Testis (tissue), 3 donors: ENCODE data around the gene CD164L2. TPM values are rescaled to one million over a fixed set of nuclear protein-coding genes. Genes with fewer than 3 reads are reported as not detected.

ENCODE experiments used
- DNase-seq: peaks from one replicate; pipeline ENCODE4 v3.0.0-alpha.2; 2019
- H3K27ac ChIP-seq, 2 donors: fragments of 200-600 bp; sonication (generic); one replicate each; pipeline ENCODE4 v1.5.1; 2019
- H3K27me3 ChIP-seq: fragments of 200-600 bp; sonication (generic); one replicate; pipeline ENCODE4 v1.5.1; 2019
- H3K36me3 ChIP-seq: fragments of 200-600 bp; sonication (generic); one replicate; pipeline ENCODE4 v1.5.1; 2017; ENCODE audit warnings: low read depth; ENCODE audit errors: missing control alignments
- H3K4me1 ChIP-seq: fragments of 200-600 bp; sonication (generic); one replicate; pipeline ENCODE4 v1.5.1; 2019
- H3K4me3 ChIP-seq, 2 donors: fragments of 200-600 bp; sonication (generic); one replicate each; pipeline ENCODE4 v1.5.1; 2017 to 2019
- H3K9me3 ChIP-seq: fragments of 200-600 bp; sonication (generic); one replicate; pipeline ENCODE4 v1.5.1; 2017
- POLR2A ChIP-seq: fragments of 450-650 bp; IDR thresholded peaks from one replicate; pipeline ENCODE4 v1.6.1; 2017; ENCODE audit warnings: antibody characterized with exemption, mild to moderate bottlenecking, moderate library complexity
- WGBS, 2 donors: methylation state at CpG; one replicate each; pipeline ENCODE4 v1.1.5; 2018; 5-methylcytosine and 5-hydroxymethylcytosine counted together
- intact Hi-C: fragments of 100-400 bp; cut with DNase I; formaldehyde crosslinking; loops from one replicate; pipeline ENCODE4 v1.15.1; 2023; ENCODE audit warnings: low total_unique reads
- polyA plus RNA-seq: library from polyadenylated mRNA; stranded (reverse); fragments of 350-450 nt; fragmentation: Illumina TruSeq; extraction: RNeasy Lipid Tissue Mini Kit (QIAGEN cat#74804); gene quantifications from one replicate; pipeline ENCODE4 v1.2.3, GENCODE V29; 2014; ENCODE audit warnings: low read depth, low replicate concordance; ENCODE audit not compliant: insufficient read depth
- total RNA-seq, 2 donors: library from RNA; depleted of rRNA; stranded (reverse); fragments of >200 nt; gene quantifications; one replicate each; pipeline ENCODE4 v1.2.3, GENCODE V29; 2016
- TF ChIP-seq, protein P1 (sequence below), 3 experiments: fragments of 450-650 bp in 2 of 3; fragments of 200-600 bp in 1 of 3; sonication (generic) in 1 of 3; IDR thresholded peaks; one replicate each; pipeline ENCODE4 v1.5.1; 2016 to 2019; ENCODE audit warnings: antibody characterized with exemption in 3 of 3, mild to moderate bottlenecking in 2 of 3, moderate library complexity in 1 of 3

The CD164L2 gene
- total and polyA plus RNA-seq, 3 donors from 2014 or later = 0.24 to 1.5 (median 0.76) TPM

DNA sequence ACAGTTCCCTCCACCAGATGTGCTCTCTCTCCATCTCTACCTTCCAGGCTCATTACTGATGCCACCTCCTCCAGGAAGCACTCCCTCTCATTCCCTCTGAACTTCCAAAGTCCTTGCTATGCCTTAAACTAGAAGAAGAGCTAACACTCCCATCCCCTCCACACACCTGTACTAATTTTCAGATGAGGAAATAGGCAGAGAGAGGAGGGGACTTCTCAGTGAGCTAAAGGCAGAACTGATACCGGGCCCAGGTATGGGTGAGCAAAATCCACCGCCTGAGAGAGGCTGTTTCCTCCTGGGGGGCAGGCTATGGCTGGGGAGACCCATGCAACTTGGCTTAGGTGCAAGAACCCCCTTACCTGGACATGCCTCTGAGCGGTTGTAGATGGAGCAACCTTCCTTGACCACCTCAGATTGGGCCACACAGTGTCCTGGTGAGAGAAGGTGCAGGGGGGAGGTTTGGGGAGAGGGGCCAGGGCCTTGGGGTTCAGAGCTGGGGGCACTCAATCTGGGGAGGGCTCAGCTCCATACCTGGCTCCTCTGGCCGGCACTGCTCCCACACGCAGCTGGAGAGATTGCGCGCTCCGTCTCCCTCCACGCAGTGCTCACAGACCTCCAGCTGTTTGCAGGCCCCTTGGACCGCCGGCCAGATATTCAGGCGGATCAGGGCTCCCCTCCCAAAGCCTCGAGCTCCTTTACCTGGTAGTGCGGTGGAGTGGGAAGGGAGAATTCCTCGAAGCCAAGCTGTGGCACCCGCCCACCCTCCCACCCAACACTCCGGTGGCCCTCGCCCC is 967 bp downstream of the CD164L2 start:
- no peak for TF ChIP-seq POLR2A
- TF ChIP-seq, protein P1, sequence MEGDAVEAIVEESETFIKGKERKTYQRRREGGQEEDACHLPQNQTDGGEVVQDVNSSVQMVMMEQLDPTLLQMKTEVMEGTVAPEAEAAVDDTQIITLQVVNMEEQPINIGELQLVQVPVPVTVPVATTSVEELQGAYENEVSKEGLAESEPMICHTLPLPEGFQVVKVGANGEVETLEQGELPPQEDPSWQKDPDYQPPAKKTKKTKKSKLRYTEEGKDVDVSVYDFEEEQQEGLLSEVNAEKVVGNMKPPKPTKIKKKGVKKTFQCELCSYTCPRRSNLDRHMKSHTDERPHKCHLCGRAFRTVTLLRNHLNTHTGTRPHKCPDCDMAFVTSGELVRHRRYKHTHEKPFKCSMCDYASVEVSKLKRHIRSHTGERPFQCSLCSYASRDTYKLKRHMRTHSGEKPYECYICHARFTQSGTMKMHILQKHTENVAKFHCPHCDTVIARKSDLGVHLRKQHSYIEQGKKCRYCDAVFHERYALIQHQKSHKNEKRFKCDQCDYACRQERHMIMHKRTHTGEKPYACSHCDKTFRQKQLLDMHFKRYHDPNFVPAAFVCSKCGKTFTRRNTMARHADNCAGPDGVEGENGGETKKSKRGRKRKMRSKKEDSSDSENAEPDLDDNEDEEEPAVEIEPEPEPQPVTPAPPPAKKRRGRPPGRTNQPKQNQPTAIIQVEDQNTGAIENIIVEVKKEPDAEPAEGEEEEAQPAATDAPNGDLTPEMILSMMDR (IDR thresholded peaks at IDR 0.05) = no peak
- Histone ChIP-seq H3K27me3 (no peaks in the 10 kb centered on the region), H3K9me3 (no peaks in the 10 kb centered on the region), H3K4me1 (peaks cover 8% of the 10 kb centered on the region), H3K36me3 (no peaks in the 10 kb centered on the region), H3K27ac (no peak overlapping the region), H3K4me3 (no peak overlapping the region)
- intact Hi-C loops = no loop called here
- WGBS, 2 donors = 59 to 61% methylated on average over 12 to 17 of the region's 18 CpGs
- no peak for DNase-seq

DNA sequence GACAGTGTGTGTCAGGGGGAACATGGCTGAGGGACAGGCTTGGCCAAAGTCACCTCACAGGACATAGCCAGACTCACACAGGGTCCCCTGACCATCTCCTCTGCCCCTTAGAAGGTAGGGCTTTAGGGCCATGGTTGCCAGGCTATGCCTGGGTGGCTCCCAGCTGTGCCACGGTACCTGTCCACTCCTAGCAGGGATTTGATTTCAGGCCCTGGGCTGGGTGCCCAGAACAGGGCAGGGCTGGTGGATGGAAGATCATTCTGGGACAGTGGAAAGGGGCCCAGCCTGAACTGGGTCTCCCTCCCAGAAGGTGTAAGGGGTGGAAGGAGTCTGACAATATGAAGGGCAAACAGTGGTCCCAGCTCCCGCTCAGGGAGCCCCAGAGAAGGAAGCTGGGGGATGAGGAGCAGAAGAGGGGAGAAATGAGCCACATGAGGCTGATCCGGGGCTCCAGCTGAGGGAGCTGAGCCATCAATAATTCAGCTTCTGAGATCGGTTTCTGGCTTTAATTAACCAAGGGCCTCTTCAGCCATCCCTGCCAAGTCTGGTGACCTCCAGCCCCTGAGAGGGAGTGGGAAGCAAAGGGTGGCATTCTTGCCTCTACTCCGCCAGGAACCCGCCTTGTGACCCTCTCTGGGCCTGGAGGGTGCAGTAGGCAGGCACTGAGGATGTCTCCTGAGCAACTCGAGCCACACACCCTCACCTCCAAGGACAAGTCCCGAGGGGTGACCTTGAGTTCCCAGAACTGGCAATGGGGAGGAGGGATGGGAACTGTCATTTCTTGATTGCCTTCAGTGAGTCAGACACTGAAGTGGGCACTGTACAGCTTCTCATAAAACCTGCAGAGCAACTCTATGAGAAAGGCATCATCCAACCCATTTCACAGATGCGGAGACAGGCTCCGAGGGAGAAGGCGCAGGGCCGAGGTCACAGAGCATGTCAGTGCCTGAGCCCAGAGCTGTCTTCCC is 2.1 kb downstream of the CD164L2 start:
- TF ChIP-seq, protein P1 (IDR thresholded peaks at IDR 0.05) = no peak
- TF ChIP-seq POLR2A = no peak
- peaks cover 8% of the 10 kb centered on the region for H3K4me1 ChIP-seq
- no peaks in the 10 kb centered on the region for H3K36me3 ChIP-seq
- WGBS, 2 donors = 61 to 63% methylated on average over 8 to 12 of the region's 12 CpGs
- no peaks in the 10 kb centered on the region for H3K27me3 ChIP-seq
- no peak overlapping the region for H3K4me3 ChIP-seq
- DNase-seq = no peak
- intact Hi-C loops = no loop called here
- H3K9me3 ChIP-seq = no peaks in the 10 kb centered on the region
- H3K27ac ChIP-seq = no peak overlapping the region

- Histone ChIP-seq H3K4me3 (no peak overlapping the region), H3K36me3 (no peaks in the 10 kb centered on the region), H3K9me3 (no peaks in the 10 kb centered on the region), H3K4me1 (peaks cover 8% of the 10 kb centered on the region), H3K27ac (no peak overlapping the region), H3K27me3 (no peaks in the 10 kb centered on the region)
- no peak for DNase-seq
- intact Hi-C loops = no loop called here
- WGBS, 2 donors = 80 to 86% methylated on average over 1 to 4 of the region's 4 CpGs
- TF ChIP-seq, protein P1 (IDR thresholded peaks at IDR 0.05) = no peak
- TF ChIP-seq POLR2A = no peak
Observed at GRCh38 chr1:27380224-27380623, 2.9 kb downstream of the CD164L2 start.

DNA sequence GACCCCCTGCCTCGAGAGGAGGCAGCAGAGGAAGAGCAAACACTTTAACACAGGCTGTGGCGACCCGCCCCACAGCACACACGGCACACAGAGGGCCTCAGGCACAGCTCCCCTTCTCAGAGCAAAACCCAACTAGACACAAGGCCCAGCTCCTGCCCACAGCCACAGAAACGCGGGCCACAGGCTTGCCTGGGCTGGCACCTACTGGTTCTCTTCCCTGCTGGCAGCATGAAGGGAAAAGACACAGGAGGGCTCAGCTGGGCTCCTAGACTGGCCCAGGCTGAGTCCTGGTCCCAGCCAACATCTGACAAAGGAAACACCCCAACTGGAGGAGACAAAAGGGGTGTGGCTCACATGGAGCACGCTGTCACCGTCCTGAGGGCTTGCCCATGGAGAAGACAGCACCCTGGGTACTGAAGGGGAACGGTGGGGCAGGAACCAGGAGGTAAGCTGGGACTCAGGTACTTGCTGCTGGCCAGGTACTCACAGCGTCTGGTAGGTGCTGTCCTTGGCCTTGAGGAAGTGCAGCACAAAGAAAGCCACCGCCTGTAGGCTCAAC is 3.5 kb downstream of the CD164L2 start:
- Histone ChIP-seq H3K36me3 (no peaks in the 10 kb centered on the region), H3K27ac (no peak overlapping the region), H3K9me3 (no peaks in the 10 kb centered on the region), H3K27me3 (no peaks in the 10 kb centered on the region), H3K4me3 (no peak overlapping the region), H3K4me1 (peaks cover 8% of the 10 kb centered on the region)
- intact Hi-C loops = no loop called here
- WGBS, 2 donors = 84 to 86% methylated on average over 6 to 10 of the region's 11 CpGs
- no peak for TF ChIP-seq POLR2A
- TF ChIP-seq, protein P1 (IDR thresholded peaks at IDR 0.05) = no peak
- no peak for DNase-seq
